HCEC 1CT (cell line): ENCODE results near the gene TLE1.

ENCODE experiments used
- DNase-seq: peaks from one replicate; pipeline ENCODE4 v3.0.0-alpha.2; 2017

The TLE1 gene

GRCh38 chr9:81573415-81574321, 115.7 kb downstream of the TLE1 start:
- no peak for DNase-seq

GRCh38 chr9:81570083-81570482, 119.3 kb downstream of the TLE1 start:
- DNase-seq, result no peak

GRCh38 chr9:81566074-81566698, 123.2 kb downstream of the TLE1 start:
- DNase-seq, result no peak

GRCh38 chr9:81565609-81566008, 123.7 kb downstream of the TLE1 start:
- no peak for DNase-seq

GRCh38 chr9:81565144-81565543, 124.2 kb downstream of the TLE1 start:
- DNase-seq, result no peak

GRCh38 chr9:81564632-81565031, 124.7 kb downstream of the TLE1 start:
- no peak for DNase-seq

GRCh38 chr9:81563739-81564138, 125.6 kb downstream of the TLE1 start:
- no peak for DNase-seq

GRCh38 chr9:81563020-81563407, 126.3 kb downstream of the TLE1 start:
- no peak for DNase-seq

GRCh38 chr9:81562231-81563019, 126.9 kb downstream of the TLE1 start:
- peak; percentile 94 for DNase-seq

GRCh38 chr9:81560851-81561732, 128.3 kb downstream of the TLE1 start:
- no peak for DNase-seq

GRCh38 chr9:81559709-81560108, 129.6 kb downstream of the TLE1 start:
- peak; percentile 94 for DNase-seq

- DNase-seq, result no peak
These were observed 130.2 kb downstream of the TLE1 start for GRCh38 chr9:81559197-81559596.

GRCh38 chr9:81558091-81558830, 131.1 kb downstream of the TLE1 start:
- peak; percentile 86 for DNase-seq

GRCh38 chr9:81557452-81558090, 131.8 kb downstream of the TLE1 start:
- DNase-seq, result no peak

- DNase-seq, result no peak
These were observed 132.4 kb downstream of the TLE1 start for GRCh38 chr9:81556923-81557322.

GRCh38 chr9:81552581-81552991, 136.8 kb downstream of the TLE1 start:
- DNase-seq, result no peak

- DNase-seq, result no peak
These were observed 139.2 kb downstream of the TLE1 start for GRCh38 chr9:81550207-81550583.

- no peak for DNase-seq
These were observed 139.7 kb downstream of the TLE1 start for GRCh38 chr9:81549500-81550206.

- no peak for DNase-seq
These were observed 140.4 kb downstream of the TLE1 start for GRCh38 chr9:81548911-81549310.

GRCh38 chr9:81546489-81546888, 142.9 kb downstream of the TLE1 start:
- DNase-seq, result no peak

GRCh38 chr9:81543695-81544094, 145.7 kb downstream of the TLE1 start:
- no peak for DNase-seq
